ENCODE results near the gene POLG2. TPM values are rescaled to one million over a fixed set of nuclear protein-coding genes. Genes with fewer than 3 reads are reported as not detected.
"Not testable (repeated sequence)": the region's sequence is repeated elsewhere in the genome, so short reads cannot be mapped to it uniquely, and the experiment has no call there.

The POLG2 gene
- total RNA-seq, 4 donors from 2014 or later: 1.4 to 12.6 (median 6.6) TPM

DNA sequence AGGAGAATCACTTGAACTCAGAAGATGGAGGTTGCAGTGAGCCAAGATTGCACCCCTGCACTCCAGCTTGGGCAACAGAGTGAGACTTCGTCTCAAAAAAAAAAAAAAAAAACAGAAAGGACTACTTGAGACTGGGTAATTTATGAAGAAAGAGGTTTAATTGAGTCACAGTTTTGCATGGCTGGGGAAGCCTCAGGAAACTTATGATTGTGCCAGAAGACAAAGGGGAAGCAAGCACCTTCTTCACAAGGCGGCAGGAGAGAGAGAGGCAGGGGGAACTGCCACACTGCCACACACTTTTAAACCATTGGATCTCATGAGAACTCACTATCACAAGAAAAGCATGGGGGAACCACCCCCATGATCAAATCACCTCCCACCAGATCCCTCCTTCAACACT is 56.9 kb downstream of the POLG2 start:
- TF ChIP-seq POLR2AphosphoS5 (IDR thresholded peaks at IDR 0.05): no peak
- TF ChIP-seq, protein P1, sequence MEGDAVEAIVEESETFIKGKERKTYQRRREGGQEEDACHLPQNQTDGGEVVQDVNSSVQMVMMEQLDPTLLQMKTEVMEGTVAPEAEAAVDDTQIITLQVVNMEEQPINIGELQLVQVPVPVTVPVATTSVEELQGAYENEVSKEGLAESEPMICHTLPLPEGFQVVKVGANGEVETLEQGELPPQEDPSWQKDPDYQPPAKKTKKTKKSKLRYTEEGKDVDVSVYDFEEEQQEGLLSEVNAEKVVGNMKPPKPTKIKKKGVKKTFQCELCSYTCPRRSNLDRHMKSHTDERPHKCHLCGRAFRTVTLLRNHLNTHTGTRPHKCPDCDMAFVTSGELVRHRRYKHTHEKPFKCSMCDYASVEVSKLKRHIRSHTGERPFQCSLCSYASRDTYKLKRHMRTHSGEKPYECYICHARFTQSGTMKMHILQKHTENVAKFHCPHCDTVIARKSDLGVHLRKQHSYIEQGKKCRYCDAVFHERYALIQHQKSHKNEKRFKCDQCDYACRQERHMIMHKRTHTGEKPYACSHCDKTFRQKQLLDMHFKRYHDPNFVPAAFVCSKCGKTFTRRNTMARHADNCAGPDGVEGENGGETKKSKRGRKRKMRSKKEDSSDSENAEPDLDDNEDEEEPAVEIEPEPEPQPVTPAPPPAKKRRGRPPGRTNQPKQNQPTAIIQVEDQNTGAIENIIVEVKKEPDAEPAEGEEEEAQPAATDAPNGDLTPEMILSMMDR (IDR thresholded peaks at IDR 0.05): no peak
- no peak for TF ChIP-seq POLR2A (IDR thresholded peaks at IDR 0.05)
- TF ChIP-seq EP300 (IDR thresholded peaks at IDR 0.05): no peak
- Histone ChIP-seq H3K36me3 (no peaks in the 10 kb centered on the region), H3K4me3 (no peak overlapping the region), H3K27ac (no peak overlapping the region), H3K4me1 (peaks cover 0 to 3% (median 0%) of the 10 kb centered on the region in 3 donors), H3K9me3 (peaks cover 0 to 12% (median 0%) of the 10 kb centered on the region in 3 donors), H3K27me3 (no peaks in the 10 kb centered on the region)
- no peak for ATAC-seq
- 85% methylated on average over 2 of the region's 2 CpGs; no CpG with 5 or more reads in 1 of the 2 donors for WGBS, 2 donors (ENCODE audit: low coverage in 1 of 2)

DNA sequence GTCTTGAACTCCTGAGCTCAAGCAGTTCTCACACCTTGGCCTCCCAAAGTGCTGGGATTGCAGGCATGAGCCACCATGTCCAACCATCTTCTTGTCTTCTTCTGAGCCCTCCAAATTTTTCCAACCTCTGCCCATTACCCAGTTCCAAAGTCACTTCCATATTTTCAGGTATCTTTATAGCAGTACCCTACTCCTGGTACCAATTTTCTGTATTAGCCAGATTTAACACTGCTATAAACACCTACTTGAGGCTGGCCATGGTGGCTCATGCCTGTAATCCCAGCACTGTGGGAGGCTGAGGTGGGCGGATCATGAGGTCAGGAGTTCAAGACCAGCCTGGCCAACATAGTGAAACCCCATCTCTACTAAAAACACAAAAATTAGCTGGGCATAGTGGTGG is 57.3 kb downstream of the POLG2 start:
- WGBS, 2 donors (ENCODE audit: low coverage in 1 of 2): no CpG with 5 or more reads among the region's 1 CpG
- peaks cover 0 to 12% (median 0%) of the 10 kb centered on the region in 3 donors for H3K9me3 ChIP-seq
- not testable (repeated sequence) for H3K4me1 ChIP-seq, H3K4me3 ChIP-seq, ATAC-seq, H3K36me3 ChIP-seq, H3K27ac ChIP-seq, H3K27me3 ChIP-seq

DNA sequence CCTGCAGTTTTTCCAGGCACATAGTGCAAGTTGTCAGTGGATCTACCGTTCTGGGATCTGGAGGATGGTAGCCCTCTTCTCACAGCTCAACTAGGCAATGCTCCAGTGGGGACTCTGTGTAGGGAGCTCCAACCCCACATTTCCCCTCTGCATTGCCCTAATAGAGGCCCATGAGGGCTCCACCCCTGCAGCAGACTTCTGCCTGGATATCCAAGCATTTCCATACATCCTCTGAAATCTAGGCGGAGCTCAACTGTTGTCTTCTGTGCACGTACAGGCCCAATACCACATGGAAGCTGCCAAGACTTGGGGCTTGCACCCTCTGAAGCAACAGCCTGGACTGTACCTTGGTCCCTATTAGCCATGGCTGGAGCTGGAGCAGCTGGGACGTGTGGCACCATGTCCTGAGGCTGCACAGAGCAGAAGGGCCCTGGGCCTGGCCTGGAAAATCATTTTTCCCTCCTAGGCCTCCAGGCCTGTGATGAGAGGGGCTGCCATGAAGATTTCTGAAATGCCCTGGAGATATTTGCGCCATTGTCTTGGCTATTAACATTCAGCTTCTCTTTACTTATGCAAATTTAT is 58.8 kb downstream of the POLG2 start:
- Histone ChIP-seq H3K27me3 (no peaks in the 10 kb centered on the region), H3K4me1 (peaks cover 0 to 3% (median 0%) of the 10 kb centered on the region in 3 donors), H3K27ac (no peak overlapping the region), H3K9me3 (peaks cover 0 to 12% (median 0%) of the 10 kb centered on the region in 3 donors), H3K36me3 (no peaks in the 10 kb centered on the region), H3K4me3 (no peak overlapping the region)
- WGBS, 2 donors (ENCODE audit: low coverage in 1 of 2): 93% methylated on average over 2 of the region's 5 CpGs; no CpG with 5 or more reads in 1 of the 2 donors
- TF ChIP-seq EP300 (IDR thresholded peaks at IDR 0.05): no peak
- TF ChIP-seq POLR2AphosphoS5 (IDR thresholded peaks at IDR 0.05): no peak
- TF ChIP-seq, protein P1 (IDR thresholded peaks at IDR 0.05): no peak
- TF ChIP-seq POLR2A (IDR thresholded peaks at IDR 0.05): no peak
- no peak for ATAC-seq

DNA sequence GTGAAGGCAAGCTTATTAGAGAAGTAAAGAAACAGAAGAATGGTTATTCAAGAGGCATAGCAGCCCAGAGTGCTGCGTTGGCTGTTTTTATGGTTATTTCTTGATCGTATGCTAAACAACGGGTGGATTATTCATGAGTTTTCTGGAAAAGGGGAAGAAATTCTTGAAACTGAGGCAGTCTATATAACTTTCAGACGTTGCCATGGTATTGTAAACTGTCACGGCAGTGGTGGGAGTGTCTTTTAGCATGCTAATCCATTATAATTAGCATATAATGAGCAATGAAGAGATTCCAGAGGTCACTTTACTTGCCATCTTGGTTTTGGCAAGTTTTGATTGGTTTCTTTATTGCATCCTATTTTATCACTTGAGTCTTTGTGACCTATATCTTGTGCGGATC is 65.3 kb downstream of the POLG2 start:
- Histone ChIP-seq H3K4me3 (no peak overlapping the region), H3K27me3 (peaks cover 22% of the 10 kb centered on the region), H3K4me1 (no peaks in the 10 kb centered on the region), H3K9me3 (no peaks in the 10 kb centered on the region), H3K36me3 (no peaks in the 10 kb centered on the region), H3K27ac (no peak overlapping the region)
- WGBS, 2 donors (ENCODE audit: low coverage in 1 of 2): 64 to 76% methylated on average over 5 to 6 of the region's 6 CpGs
- ATAC-seq: no peak
- TF ChIP-seq EP300 (IDR thresholded peaks at IDR 0.05): no peak
- no peak for TF ChIP-seq POLR2AphosphoS5 (IDR thresholded peaks at IDR 0.05)
- TF ChIP-seq POLR2A (IDR thresholded peaks at IDR 0.05): no peak
- TF ChIP-seq, protein P1 (IDR thresholded peaks at IDR 0.05): no peak

DNA sequence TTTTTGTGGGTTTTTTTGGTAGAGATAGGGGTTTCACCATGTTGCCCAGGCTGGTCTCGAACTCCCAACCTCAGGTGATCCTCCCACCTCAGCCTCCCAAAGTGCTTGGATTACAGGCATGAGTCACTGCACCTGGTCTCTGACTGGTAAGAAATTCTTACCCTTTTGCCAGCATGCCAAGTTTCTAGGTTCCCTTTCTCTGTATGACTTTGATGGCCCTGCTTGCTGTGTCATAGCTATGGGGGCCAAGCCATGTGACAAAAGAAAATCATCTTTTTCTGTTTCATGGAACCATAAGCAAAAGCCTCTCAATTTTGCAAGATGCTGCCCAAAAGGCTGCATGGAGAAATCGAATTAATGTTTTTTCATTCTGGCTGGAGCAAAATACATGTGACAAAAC is 66.8 kb downstream of the POLG2 start:
- H3K4me1 ChIP-seq, ATAC-seq, H3K9me3 ChIP-seq, H3K4me3 ChIP-seq, H3K27ac ChIP-seq, H3K36me3 ChIP-seq: not testable (repeated sequence)
- peaks cover 22% of the 10 kb centered on the region for H3K27me3 ChIP-seq
- WGBS, 2 donors (ENCODE audit: low coverage in 1 of 2): 86 to 100% methylated on average over 1 to 2 of the region's 2 CpGs

DNA sequence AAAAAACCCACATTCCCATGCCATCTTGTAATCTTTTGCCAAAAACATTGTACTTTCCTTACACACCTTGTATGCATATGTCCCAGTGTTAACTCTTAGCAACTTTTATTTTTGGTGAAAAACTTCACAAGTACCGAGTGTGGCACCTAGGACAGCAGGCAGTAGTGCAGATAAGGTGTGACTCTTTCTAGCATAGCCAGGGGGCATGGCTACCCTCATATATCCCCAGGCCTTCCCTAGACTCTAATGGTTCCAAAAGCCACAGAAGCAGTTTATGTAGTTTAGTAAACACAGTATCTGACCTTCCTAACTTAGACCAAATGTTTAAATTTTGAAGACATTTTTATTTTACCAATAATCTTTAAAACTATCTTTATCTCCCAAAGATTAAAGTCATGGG is 68.4 kb downstream of the POLG2 start:
- Histone ChIP-seq H3K27ac (no peak overlapping the region), H3K27me3 (peaks cover 22% of the 10 kb centered on the region), H3K36me3 (no peaks in the 10 kb centered on the region), H3K4me1 (no peaks in the 10 kb centered on the region), H3K9me3 (no peaks in the 10 kb centered on the region), H3K4me3 (no peak overlapping the region)
- 71 to 89% methylated on average over 1 of the region's 1 CpG for WGBS, 2 donors (ENCODE audit: low coverage in 1 of 2)
- no peak for TF ChIP-seq POLR2AphosphoS5 (IDR thresholded peaks at IDR 0.05)
- no peak for TF ChIP-seq POLR2A (IDR thresholded peaks at IDR 0.05)
- TF ChIP-seq, protein P1 (IDR thresholded peaks at IDR 0.05): no peak
- no peak for TF ChIP-seq EP300 (IDR thresholded peaks at IDR 0.05)
- no peak for ATAC-seq
